ENCODE measurements around the gene PIGB.

DNA sequence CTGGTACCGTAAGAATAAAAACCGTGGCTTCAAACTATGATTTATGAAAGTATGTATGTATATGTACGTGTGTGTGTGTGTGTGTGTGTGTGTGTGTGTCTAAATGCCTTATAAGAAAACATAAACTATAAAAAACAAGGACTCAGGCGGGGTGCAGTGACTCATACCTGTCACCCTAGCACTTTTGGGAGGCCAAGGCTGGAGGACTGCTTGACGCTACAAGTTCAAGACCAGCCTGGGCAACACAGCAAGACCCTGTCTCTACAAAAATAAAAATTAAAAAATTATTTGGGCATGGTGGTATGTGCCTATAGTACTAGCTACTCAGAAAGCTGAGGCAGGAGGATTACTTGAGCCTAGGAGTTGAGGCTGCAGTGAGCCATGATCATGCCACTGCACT is 60.1 kb downstream of the PIGB start:
- TF ChIP-seq, protein P1, sequence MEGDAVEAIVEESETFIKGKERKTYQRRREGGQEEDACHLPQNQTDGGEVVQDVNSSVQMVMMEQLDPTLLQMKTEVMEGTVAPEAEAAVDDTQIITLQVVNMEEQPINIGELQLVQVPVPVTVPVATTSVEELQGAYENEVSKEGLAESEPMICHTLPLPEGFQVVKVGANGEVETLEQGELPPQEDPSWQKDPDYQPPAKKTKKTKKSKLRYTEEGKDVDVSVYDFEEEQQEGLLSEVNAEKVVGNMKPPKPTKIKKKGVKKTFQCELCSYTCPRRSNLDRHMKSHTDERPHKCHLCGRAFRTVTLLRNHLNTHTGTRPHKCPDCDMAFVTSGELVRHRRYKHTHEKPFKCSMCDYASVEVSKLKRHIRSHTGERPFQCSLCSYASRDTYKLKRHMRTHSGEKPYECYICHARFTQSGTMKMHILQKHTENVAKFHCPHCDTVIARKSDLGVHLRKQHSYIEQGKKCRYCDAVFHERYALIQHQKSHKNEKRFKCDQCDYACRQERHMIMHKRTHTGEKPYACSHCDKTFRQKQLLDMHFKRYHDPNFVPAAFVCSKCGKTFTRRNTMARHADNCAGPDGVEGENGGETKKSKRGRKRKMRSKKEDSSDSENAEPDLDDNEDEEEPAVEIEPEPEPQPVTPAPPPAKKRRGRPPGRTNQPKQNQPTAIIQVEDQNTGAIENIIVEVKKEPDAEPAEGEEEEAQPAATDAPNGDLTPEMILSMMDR (conservative IDR thresholded peaks at IDR 0.05; ENCODE audit: low read length): no peak
- TF ChIP-seq EZH2phosphoT487 (IDR thresholded peaks at IDR 0.05; ENCODE audit: borderline replicate concordance, low read depth, low read length): no peak
